Cerebellar cortex (tissue), 1 donor: ENCODE data around the gene TLL2.
"Not testable (repeated sequence)": the region's sequence is repeated elsewhere in the genome, so short reads cannot be mapped to it uniquely, and the experiment has no call there.

Experiments used
- DNase-seq: peaks from one replicate; pipeline ENCODE4 v3.0.0-alpha.2; 2015; ENCODE audit warnings: low spot score

TLL2 gene

DNA sequence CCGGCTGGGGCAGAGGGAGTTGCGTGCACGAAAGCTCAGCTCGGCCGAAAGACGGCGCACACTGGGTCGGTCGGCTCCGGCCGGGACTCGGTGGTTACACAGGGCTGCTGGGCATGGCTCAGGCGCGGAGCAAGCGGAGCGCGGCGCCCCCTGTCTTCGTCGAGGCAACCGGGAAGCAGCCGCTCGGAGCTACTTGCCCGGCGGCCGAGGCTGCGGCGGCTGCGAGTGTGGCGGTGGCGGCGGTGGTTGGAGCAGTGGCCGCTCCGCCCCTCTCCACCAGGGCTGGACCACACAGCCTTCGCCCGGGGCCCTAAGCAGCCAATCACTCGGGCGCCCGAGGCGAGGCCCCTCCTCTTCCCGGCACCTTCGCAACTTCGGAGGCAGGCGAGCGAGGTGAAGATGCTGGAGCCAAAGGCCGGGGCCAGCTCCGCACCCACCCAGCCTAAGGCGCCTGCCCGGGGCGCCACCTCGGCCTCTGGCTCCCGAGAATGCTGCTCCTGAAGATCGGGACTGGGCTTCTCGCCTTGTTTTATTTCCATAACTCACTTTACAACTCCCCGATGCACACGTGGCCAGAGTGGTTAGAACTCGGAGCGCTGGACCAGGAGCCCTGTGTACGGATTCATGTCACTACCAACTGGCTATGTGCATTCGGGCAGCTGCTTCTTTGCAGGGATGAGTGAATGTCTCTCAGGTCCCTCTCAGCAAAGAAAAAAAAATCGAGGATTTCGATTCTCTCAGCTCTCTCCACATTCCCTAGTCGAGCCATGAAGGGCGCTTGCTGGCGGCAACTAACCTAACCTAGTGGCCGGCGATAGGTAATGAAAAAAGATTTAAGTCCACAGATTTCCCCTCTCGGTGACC, at the start of gene TLL2:
Gene TLL2 (minus strand): TSS at position 229 of the 864 bp plus-strand sequence. CDS start 241 bp downstream, outside the sequence.
- DNase-seq: peak; percentile 82

DNA sequence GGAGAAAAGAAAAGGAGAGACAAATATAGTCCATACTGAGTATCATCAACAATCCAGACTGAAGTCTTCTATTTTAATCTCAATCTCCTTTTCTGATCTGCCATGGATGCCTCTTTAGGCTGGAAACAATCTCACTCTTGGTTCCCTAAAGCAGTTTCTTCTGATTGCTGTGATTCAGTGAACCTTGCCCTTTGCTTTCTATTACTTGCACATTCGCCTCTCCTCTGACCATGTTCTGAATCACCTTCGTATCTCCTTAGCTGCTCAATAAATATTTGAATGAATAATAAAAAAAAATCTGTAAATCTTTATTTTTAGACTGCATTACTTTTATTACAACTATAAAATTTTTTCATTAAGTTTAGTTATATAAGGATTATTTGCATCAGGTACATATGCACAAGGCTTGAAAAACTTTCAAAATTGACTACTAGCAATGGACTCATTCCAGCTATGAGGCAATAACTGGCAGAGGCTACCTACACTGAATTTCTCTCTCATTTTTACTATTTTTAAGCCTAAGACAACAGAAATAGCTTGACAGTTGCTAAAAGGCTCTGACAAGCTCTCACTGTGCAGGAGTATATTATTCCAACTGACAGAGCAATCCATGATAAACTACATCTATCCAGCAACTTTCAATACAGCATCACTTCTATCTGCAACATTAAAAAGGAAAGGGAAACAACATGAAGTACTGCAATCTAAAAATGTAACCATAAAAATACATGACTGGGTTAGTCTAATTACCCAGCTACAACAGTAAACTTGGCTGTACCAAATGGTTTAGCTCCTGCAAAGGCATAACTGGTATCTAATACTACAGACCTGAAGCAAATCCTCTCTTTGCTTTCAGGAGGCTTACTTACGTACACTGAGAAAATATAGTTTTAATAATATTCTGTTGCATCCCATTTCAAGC, 47.5 kb upstream of the TLL2 start:
- DNase-seq: no peak

DNA sequence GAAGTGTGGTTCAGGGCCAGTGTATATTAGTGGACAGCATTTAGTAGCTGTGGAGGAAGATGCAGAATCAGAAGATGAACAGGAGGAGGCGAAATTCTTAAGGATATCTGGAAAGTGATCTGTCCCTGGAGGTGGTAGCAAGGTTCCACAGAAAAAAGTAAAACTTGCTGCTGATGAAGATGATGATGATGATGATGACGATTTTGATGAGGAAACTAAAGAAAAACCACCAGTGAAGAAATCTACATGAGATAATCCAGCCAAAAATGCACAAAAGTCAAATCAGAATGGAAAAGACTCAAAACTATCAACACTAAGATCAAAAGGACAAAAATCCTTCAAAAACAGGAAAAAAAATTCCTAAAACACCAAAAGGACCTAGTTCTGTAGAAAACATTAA, 46.8 kb upstream of the TLL2 start:
- DNase-seq: no peak

DNA sequence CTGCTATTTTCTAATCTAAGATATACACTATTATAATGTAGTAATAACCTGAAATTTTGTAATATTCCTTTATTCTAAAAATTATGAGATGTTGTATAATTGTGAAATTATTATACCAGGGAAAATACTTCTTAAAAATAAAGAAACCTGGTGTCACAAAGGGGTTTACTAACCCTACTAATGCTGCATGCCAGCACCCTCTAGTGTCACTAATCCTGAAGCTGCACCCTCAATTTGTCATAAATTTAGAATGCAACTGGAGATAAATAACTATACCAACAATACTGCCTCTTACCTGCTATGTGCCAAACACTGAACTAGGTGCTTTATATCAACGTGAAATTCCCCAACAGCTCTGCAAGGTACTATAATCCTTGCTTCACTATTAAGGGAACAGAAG, 42.3 kb upstream of the TLL2 start:
- DNase-seq: peak; percentile 42

DNA sequence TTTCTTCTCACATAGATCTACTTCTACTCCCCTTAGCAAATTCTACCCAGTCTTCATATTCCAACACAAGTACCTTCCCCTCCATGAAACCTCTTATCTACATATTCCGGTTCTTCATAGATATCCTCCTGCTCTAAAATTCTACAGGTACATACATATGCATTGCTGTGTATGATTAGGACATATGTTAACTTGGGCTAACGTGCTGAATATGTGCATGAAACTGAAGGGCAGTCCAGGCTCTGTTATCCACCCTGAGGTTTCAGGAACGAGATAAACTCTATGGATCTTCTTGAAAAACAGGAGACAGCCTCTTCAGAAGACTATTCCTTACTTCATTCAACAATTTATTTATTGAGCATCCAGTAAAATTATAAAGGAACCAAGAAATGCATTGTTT, 41.6 kb upstream of the TLL2 start:
- no peak for DNase-seq

DNA sequence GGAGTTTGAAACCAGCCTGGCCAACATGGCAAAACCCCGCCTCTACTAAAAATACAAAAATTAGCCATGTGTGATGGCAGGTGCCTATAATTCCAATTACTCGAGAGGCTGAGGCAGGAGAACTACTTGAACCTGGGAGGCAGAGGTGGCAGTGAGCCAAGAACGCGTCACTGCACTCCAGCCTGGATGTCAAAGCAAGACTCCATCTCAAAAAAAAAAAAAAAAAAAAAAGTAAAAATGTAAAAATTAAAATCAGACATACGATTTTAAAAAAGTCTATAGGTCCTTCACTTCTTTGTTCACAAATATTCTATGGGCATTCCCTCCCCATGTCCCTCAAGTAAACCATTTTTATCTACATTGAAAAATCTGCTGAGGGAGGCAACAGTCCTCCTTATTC, 34.9 kb upstream of the TLL2 start:
- DNase-seq: peak; percentile 17

DNA sequence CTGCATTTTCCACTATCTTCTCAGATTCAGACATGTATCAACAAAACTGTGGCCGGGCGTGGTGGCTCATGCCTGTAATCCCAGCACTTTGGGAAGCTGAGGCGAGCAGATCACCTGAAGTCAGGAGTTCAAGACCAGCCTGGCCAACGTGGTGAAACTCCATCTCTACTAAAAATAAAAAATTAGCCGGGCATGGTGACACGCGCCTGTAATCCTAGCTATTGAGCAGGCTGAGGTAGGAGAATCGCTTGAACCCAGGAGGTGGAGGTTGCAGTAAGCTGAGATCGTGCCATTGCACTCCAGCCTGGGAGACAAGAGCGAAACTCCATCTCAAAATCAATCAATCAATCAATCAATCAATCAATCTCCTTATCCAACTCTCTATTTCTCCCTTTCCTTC, 31.8 kb upstream of the TLL2 start:
- DNase-seq: not testable (repeated sequence)

DNA sequence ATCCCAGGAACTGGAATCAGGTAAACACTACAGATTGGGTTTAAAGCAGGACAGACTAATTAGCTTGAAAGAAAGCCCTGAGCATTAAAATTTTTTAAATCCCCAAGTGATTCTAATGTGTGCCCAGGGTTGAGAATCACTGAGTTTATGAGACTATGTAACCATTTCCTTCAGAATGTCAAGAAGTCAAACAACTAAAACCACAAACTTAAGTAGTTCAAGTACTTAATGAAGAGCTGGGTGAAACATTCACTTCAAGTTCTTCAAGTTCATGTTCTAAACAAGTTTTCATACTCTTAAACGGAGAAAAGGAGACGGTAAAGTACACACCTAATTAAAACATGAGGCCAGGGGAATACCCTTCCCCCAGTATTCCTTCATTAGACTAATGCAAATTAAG, 28.2 kb upstream of the TLL2 start:
- DNase-seq: no peak

DNA sequence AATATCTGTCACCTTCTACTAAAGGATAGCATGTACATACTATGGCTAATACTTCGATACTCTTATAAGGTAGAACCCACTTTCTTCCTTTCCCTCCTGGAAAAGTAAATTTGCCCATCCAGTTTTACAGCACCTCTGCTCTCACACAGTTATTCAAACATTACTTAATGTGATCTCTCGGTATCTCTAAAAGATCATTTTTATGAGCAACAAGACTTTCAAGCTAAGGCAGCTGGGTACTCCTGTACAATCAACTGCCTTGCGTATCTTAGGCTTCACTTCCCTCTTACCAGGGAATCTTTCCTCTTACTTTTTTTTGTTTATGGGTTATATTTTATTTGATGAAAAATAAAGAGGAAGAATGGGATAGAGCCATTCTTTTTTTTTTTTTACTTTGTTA, 26.5 kb upstream of the TLL2 start:
- no peak for DNase-seq

DNA sequence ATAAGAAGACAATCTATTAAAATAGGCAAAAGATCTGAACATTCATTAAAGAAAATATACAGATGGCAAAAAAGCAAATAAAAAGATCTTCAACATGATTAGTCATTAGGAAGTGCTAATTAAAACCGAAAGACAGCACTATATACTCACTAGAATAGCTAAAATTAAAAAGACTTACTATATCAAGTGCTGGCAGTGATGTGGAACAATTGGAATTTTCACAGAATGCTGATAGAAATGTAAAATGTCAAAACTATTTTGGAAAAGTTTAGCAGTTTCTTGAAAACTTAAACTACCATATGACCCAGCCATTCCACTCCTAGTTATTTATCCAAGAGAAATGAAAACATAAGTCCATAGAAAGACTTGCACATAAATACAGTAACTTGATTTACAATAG, 25.0 kb upstream of the TLL2 start:
- no peak for DNase-seq

DNA sequence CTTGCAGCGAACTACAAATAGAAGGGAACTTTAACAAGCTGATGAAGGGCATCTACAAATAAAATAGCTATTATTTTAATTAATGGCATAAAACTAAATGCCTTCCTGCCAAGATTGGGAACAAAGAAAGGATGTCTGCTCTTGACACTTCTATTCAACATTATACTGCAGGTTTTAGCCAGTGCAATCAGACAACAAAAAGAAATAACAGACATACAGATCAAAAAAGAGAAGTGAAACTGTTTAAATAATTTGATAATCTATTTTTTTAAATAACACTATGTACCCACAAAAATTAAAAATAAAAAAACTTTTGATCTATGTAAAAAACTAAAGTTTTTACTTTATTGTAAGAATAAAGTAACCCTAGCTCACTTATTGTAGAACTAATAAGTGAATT, 22.4 kb upstream of the TLL2 start:
- DNase-seq: no peak

DNA sequence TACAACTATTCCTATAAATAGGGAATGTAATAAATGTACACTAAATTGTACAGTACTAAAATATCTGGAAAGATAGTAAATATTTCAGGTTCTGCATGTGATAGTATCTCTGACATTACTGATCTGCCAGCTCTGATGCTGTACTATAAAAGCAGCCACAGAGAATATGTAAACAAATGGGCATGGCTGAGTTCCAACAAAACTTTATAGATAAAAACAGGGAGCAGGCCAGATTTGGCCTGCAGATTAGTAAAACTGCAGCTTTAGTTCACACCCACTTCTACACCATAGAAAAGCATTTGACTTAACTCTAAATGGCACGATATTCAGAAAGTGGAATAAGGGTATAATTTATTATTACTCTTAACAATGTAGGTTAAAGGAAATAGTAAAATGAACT, 18.8 kb upstream of the TLL2 start:
- no peak for DNase-seq

DNA sequence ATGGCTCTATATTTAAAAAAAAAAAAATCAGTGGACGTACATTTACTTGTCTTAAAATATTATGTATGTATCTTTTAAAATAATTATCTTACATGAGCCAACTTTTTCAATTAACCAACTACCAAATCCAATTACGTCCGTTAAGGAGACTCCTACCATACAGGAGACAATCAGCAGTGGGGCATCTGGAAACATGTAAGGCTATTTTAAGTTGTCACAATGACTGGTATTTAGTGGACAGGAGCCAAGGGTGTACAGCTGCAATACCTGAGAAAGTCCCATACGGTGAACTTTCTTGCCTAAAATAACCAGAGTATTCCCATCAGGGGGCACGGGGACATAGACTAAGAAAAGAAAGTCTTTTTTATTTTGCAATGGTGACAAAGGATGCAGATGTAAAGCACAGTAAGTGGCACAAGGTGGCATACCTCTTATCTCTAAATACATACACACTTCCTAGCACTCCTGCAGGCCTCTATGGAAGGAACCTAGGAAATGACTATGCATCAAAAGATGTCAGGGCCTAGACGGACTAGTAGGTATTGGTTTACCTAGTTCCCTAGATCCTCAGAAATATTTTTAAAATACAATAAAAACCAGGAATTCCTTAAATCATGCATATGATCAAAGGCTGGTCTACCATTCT, 16.0 kb upstream of the TLL2 start:
- DNase-seq: no peak

DNA sequence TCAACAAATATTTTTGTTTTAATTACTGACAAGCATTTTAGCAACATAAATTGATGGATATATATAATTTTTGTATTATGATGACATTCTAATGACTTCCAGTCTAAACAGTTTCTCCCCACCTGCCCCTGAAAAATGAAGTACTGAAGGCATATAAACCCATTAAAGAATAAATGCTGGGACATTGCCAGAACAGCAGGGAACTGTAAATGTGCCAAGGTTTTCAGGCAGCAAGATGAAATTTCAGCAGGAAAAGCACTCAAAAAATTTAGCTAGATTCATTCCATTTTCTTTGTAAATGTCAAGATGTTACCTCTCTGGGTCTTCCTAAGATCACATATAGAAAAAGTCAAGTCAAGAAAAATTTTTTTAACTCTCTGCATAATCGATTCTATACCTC, 11.0 kb upstream of the TLL2 start:
- peak; percentile 43 for DNase-seq

DNA sequence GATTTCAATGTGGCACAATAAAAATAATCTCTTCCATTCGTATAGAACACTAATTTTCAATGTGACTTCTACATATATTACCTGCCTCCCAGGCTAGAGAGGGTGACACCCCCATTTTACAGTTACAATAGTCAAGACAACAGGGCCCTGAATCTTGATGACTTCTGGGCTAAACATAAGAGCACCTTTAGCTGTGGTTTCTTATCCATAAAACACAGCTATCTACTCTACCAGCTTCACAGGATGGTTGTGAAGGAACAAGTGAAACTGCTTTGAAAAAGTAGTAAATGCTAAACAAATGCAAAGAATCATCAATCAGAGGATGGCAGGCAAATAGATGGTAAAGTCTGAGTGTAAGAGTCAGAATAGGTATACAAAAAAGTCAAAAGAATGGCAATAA, 3.6 kb upstream of the TLL2 start:
- DNase-seq: no peak

DNA sequence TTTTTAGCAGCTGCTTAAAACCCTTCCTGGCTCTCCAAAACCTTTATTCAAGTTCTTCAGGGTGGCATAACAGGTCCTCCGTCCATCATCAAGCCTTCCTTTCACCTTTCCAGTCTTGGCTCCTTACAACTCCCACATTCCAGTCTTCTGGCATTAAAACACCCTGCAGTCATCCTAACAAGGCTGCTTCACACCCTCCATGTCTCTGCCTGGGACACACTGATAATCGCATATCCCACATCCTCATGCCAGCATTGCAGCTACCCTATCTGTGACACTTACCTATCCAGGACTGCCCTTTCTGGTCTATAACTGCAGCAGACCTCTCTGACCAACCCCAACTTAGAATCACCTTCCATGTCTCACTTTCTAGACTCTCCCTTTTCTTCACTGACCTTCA, 2.6 kb upstream of the TLL2 start:
- DNase-seq: no peak

DNA sequence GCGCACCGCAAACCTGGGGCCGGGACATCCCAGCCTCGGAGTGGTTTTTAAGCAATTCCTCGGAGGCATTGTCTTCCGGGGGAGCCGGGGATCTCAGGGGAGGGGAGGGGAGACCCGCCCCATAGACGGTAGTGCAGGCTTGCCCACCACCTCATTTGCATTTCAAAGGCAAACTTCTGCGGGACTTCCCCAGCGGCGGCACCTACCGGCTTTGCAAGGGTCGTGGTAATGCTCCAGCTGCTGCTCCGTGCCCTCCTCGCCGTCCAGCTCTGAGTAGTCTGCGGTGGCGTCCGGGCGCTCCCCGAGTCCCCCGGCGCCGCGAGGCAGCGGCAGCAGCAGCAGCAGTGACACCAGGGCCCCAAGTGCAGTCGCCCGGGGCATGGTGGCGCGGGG, 425 bp downstream of the TLL2 start:
- no peak for DNase-seq

DNA sequence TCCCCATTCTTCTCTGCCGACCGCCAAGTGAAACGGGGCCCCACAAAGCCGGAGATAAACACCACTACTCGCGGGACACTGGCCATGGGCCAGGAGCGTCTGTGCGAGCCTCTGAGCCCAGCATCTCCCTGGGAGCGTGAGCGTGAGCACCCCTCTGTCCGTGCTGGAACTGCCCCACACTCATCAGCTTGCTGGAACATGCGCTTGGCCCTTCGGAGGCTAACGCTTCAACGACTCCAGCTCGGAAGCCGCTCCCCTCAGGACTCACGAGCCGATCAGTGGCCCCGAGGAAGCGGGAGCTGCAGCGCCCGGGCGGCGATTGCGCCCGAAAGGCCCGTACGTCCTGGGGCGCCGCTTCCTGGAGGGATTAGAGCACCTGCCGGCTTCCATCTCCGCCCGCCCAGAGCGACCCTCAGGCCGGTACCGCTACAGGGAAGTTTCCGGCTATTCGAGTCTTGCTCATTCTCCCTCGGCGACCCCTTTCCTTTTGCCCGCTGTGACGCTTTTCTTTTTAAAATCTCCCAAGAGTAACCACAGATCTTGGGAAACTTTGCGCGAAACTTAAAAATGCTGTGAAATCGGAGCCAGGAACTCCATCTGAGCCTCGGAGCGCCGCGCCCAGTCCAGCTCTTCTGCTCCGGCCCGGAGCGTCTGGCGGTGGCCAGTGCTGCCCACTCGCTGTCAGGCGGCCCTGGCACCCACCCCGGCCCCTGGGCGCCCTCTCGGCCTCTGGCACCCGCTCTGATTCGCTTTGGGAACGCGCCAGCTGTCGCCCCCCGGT, 1.0 kb downstream of the TLL2 start:
- peak; percentile 13 for DNase-seq

DNA sequence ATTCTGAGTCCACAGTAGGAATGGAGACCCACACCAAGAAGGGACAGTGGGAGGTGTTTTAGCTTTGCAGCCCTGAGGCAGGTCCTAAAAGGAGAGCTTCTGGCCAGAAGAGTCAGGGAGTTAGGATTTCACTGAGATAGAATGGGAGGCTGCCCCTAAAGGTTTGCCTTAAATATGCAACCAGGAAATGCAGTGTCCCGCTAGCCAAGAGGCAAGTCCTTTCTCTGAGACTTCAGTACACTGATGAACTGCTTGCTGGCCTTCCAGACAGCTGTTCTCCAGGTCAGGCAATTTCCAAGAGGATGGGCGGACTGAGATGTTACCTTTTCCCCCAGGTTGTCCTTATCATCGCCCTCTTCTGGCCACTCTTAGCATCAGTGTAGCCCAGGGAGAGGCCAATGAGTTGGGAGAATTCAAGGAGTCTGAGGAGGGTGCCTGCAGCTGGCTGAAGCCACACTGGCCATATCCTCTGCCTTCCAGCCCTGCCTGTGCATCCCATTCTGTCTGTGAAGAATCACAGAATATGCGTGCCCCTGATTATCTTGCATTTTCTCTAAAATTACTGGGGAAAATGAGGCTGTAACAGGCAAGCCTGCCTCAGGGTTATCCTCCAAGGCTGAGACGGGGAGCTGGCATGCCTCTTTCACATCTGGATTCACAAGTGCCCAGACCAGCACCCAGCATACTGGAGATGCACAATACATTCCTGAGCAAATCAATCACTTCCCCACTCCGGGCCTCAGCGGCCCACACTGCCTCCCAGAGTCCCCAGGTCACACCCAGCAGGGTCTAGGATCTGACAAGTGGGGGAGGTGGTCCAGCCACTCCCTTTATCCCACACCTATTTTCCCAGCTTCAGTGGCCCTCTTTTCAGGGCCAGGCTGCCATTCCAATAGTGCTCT, 2.4 kb downstream of the TLL2 start:
- DNase-seq: peak; percentile 51

DNA sequence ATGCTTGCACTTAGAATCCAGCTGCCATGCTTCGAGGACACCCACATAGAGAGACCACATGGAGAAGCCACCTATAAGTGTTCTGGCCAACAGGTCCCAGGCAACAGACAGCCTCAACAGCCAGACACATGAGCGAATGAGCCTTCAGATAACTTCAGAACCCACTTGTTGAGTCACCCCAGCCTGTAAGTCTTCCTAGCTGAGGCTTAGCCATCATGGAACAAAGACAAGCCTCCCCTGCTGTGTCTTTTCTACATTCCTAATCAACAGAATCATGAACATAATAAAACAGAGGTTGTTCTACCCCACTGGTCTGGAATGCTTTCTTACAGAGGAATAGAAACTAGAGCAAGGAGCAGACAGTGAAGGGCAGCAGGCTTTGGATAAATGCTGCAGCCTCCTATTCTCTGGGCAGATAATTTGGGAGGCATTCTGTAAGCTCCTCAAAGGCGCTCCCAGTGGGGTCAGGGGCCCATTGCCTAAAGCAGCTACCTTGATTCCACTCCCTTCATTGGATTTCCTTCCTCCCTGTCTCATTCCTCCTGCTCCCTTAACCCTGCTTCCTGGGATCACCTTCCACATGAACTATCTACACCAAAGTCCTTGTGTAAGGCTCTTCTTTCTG, 4.6 kb downstream of the TLL2 start:
- no peak for DNase-seq
